ENCODE results near the gene ATP1A3.

GRCh38 chr19:41999878-42000208, 5.8 kb upstream of the ATP1A3 start:
- no peak for TF ChIP-seq YY1 (IDR thresholded peaks at IDR 0.05; ENCODE audit: insufficient read depth, insufficient read length)
- TF ChIP-seq ZNF274 (IDR thresholded peaks at IDR 0.05; ENCODE audit: low read depth, low read length): no peak
